Calu3 (cell line): Measurements from ENCODE around the gene CAMK1. TPM values are rescaled to one million over a fixed set of nuclear protein-coding genes. Genes with fewer than 3 reads are reported as not detected.

Experiments
- BruUV-seq: library from RNA; stranded (reverse); fragments of 400-500 nt; replicated peaks from 2 replicates; lab custom pipeline; 2021; lab: Mats Ljungman, UMichigan
- CTCF ChIA-PET: fragments of 300-600 bp; sonication (Branson Sonifier 250); formaldehyde crosslinking; loops from one replicate; lab custom pipeline; 2022; ENCODE audit warnings: antibody characterized with exemption; lab: Charles Lee
- DNase-seq: peaks from one replicate; pipeline ENCODE4 v3.0.0; 2022
- H3K27ac Mint-ChIP-seq: one replicate; pipeline ENCODE4 v1.8.0; 2022; ENCODE audit warnings: mixed read lengths; ENCODE audit not compliant: unreplicated experiment
- H3K27me3 Mint-ChIP-seq: one replicate; pipeline ENCODE4 v1.8.0; 2022; ENCODE audit warnings: mixed read lengths; ENCODE audit not compliant: unreplicated experiment
- H3K36me3 Mint-ChIP-seq: one replicate; pipeline ENCODE4 v1.8.0; 2022; ENCODE audit warnings: mild to moderate bottlenecking, moderate library complexity, mixed read lengths; ENCODE audit not compliant: insufficient read depth, unreplicated experiment
- H3K4me1 Mint-ChIP-seq: one replicate; pipeline ENCODE4 v1.8.0; 2022; ENCODE audit warnings: mild to moderate bottlenecking, low read depth, mixed read lengths; ENCODE audit not compliant: unreplicated experiment
- H3K4me3 Mint-ChIP-seq: one replicate; pipeline ENCODE4 v1.8.0; 2022; ENCODE audit warnings: mild to moderate bottlenecking, low read depth, moderate library complexity, mixed read lengths; ENCODE audit not compliant: unreplicated experiment
- H3K9me3 Mint-ChIP-seq: one replicate; pipeline ENCODE4 v1.8.0; 2022; ENCODE audit warnings: low read depth, mixed read lengths; ENCODE audit not compliant: unreplicated experiment
- intact Hi-C: fragments of 100-400 bp; cut with micrococcal nuclease; formaldehyde crosslinking; loops from one replicate; pipeline ENCODE4 v1.10.0; 2022; ENCODE audit not compliant: unreplicated experiment
- total RNA-seq: library from RNA; stranded (reverse); gene quantifications from 2 replicates; pipeline ENCODE4 v1.2.3, GENCODE V29; 2022
- TF ChIP-seq, protein P1 (sequence below): fragments of 200-600 bp; IDR thresholded peaks from one replicate; pipeline ENCODE4 v1.8.0; 2022; ENCODE audit warnings: antibody characterized with exemption; ENCODE audit not compliant: unreplicated experiment

CAMK1 gene
- total RNA-seq, 1 experiment from 2014 or later = 7.2 TPM

DNA sequence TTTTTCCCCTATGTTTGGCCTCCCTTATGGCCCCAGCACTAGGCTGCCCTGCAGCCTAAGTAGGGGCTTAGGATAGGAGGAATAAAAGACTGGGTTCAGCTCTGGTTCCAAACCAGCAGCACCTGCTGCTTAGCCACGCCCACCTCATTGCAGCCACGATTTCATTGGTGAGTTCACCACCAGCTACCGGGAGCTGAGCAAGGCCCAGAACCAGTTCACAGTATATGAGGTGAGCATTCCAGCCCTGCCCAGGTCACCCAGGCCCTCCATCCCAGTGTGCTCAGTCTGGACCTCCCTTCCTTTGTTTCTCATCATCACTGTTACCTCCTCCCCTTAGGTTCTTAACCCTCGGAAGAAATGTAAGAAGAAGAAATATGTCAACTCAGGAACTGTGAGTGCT, 54.6 kb downstream of the CAMK1 start:
- Mint-ChIP-seq H3K27ac (no peak overlapping the region), H3K4me3 (no peak overlapping the region), H3K9me3 (no peaks in the 10 kb centered on the region), H3K4me1 (peaks cover 15% of the 10 kb centered on the region), H3K36me3 (no peaks in the 10 kb centered on the region), H3K27me3 (peaks cover 60% of the 10 kb centered on the region)
- CTCF ChIA-PET = interaction anchor here (0.6 to 1.9 kb wide), 4 partner anchors 13 to 362 kb away, joined by 3 to 10 read pairs (median 6); no protein-coding TSS in a partner anchor
- peak; percentile 46 for DNase-seq
- intact Hi-C loops = loop anchor here (5.0 kb wide), 1 partner anchor 77 kb away; the partner anchor contains the start of genes ARPC4 and TADA3
- BruUV-seq = no TSS peak
- TF ChIP-seq, protein P1, sequence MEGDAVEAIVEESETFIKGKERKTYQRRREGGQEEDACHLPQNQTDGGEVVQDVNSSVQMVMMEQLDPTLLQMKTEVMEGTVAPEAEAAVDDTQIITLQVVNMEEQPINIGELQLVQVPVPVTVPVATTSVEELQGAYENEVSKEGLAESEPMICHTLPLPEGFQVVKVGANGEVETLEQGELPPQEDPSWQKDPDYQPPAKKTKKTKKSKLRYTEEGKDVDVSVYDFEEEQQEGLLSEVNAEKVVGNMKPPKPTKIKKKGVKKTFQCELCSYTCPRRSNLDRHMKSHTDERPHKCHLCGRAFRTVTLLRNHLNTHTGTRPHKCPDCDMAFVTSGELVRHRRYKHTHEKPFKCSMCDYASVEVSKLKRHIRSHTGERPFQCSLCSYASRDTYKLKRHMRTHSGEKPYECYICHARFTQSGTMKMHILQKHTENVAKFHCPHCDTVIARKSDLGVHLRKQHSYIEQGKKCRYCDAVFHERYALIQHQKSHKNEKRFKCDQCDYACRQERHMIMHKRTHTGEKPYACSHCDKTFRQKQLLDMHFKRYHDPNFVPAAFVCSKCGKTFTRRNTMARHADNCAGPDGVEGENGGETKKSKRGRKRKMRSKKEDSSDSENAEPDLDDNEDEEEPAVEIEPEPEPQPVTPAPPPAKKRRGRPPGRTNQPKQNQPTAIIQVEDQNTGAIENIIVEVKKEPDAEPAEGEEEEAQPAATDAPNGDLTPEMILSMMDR = no peak

DNA sequence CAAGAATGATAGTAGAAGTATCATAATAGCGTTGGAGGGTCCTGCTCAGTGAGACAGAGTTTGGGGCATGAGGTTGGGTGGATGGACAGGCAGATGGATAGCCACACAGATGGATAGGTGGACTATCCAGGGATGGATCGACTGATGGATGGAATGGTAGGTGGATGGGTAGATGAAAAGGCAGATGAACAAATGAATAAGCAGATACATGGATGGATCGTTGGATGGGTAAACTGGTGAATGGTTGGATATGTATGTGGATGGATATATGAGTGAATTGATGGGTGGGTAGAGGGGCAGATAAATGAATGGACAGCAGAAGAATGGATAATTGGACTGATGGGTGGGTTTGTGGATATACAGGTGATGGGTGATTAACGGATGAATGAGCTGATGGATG, 56.6 kb downstream of the CAMK1 start:
- intact Hi-C loops = no loop called here
- TF ChIP-seq, protein P1 = no peak

DNA sequence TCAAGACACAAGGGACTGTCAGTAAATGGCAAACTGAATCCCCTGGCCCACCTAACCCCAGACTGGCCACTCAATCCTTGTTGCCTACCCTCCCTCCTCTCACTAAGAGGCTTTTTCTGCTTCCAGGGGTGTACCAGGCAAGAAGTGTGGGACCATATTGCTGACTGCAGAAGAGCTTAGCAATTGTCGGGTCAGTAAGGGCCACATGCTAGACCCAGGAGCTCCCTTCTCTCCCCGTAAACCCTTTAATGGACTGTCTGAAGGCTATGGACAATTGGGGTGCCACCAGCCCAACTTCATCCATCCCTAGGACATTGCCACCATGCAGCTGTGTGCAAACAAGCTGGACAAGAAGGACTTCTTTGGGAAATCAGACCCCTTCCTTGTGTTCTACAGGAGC, 57.3 kb downstream of the CAMK1 start:
- no peak overlapping the region for H3K27ac Mint-ChIP-seq
- H3K36me3 Mint-ChIP-seq = no peaks in the 10 kb centered on the region
- DNase-seq = no peak
- H3K4me3 Mint-ChIP-seq = no peak overlapping the region
- H3K4me1 Mint-ChIP-seq = peaks cover 15% of the 10 kb centered on the region
- CTCF ChIA-PET = interaction anchor here (0.6 kb wide), 1 partner anchor 1739 kb away, joined by 3 read pairs; no protein-coding TSS in a partner anchor
- no TSS peak for BruUV-seq
- no peaks in the 10 kb centered on the region for H3K9me3 Mint-ChIP-seq
- intact Hi-C loops = no loop called here
- peaks cover 67% of the 10 kb centered on the region for H3K27me3 Mint-ChIP-seq
- TF ChIP-seq, protein P1 = no peak

More for the DNA sequence above, 56.6 kb downstream of the CAMK1 start:
- H3K9me3 Mint-ChIP-seq = no peaks in the 10 kb centered on the region
- DNase-seq = no peak
- H3K27me3 Mint-ChIP-seq = peaks cover 67% of the 10 kb centered on the region
- CTCF ChIA-PET = no interaction called here
- peaks cover 15% of the 10 kb centered on the region for H3K4me1 Mint-ChIP-seq
- no peak overlapping the region for H3K4me3 Mint-ChIP-seq
- no peaks in the 10 kb centered on the region for H3K36me3 Mint-ChIP-seq
- no TSS peak for BruUV-seq
- H3K27ac Mint-ChIP-seq = no peak overlapping the region

DNA sequence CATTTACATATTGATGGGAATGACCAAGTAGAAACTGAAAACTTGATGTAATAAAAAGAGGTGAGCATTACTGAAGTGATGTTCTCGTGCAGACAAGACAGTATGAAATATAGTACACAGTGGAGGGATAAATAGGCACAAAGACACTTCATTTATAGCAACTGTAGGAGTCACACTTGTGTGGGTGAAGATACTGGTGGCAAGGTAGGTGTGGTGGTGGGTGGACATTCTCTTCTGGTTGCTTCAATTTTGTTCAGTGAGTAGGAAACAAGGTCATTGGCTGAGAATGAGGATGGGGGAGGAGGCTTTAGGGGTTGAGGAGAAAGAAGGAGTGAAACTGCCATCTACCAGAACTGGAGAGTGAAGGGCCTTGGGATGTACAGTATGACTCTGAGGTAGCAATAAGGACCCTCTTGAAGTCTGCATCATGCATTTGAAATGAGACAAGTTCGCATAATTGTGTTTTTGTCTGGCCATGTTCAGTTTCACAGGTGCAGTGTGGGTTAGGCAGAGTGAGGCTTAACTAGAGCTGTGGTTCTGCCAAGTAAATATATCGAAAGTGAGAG, 59.5 kb downstream of the CAMK1 start:
- no peaks in the 10 kb centered on the region for H3K9me3 Mint-ChIP-seq
- intact Hi-C loops = no loop called here
- no peak overlapping the region for H3K4me3 Mint-ChIP-seq
- BruUV-seq = no TSS peak
- no peak for DNase-seq
- no peaks in the 10 kb centered on the region for H3K36me3 Mint-ChIP-seq
- H3K4me1 Mint-ChIP-seq = peaks cover 5% of the 10 kb centered on the region
- CTCF ChIA-PET = interaction anchor here (0.7 kb wide), 1 partner anchor 10 kb away, joined by 3 read pairs; no protein-coding TSS in a partner anchor
- H3K27me3 Mint-ChIP-seq = peaks cover 79% of the 10 kb centered on the region
- no peak overlapping the region for H3K27ac Mint-ChIP-seq
- TF ChIP-seq, protein P1 = no peak

Other genes starting within 250 kb of the CAMK1 start
- not detected in 2 replicates for gene LHFPL4, start 216.1 kb downstream of the CAMK1 start, total RNA-seq
- gene MTMR14, start 120.4 kb downstream of the CAMK1 start, total RNA-seq = 36.3 and 38.1 TPM in 2 replicates
- gene CPNE9, start 66.1 kb downstream of the CAMK1 start, total RNA-seq = not detected in 2 replicates
- gene BRPF1, start 38.2 kb downstream of the CAMK1 start, total RNA-seq = 19.8 and 20.4 TPM in 2 replicates
- gene OGG1, start 20.0 kb downstream of the CAMK1 start, total RNA-seq = 17.1 and 21.8 TPM in 2 replicates
- gene TADA3, start 22.5 kb upstream of the CAMK1 start, total RNA-seq = 45.8 and 48.5 TPM in 2 replicates
- gene ARPC4, start 23.1 kb upstream of the CAMK1 start, total RNA-seq = 133 and 141 TPM in 2 replicates
- 19.5 and 21.9 TPM in 2 replicates for gene TTLL3, start 40.3 kb upstream of the CAMK1 start, total RNA-seq
- gene RPUSD3, start 74.1 kb upstream of the CAMK1 start, total RNA-seq = 30.9 and 41.7 TPM in 2 replicates
- 0.71 and 1.3 TPM in 2 replicates for gene CIDEC, start 110.3 kb upstream of the CAMK1 start, total RNA-seq
- gene JAGN1, start 120.7 kb upstream of the CAMK1 start, total RNA-seq = 32.4 and 34.2 TPM in 2 replicates
- 25.5 and 30.6 TPM in 2 replicates for gene IL17RE, start 132.9 kb upstream of the CAMK1 start, total RNA-seq
- gene IL17RC, start 147.2 kb upstream of the CAMK1 start, total RNA-seq = 19.1 and 24.7 TPM in 2 replicates
- gene CRELD1, start 163.9 kb upstream of the CAMK1 start, total RNA-seq = 23.2 and 25.4 TPM in 2 replicates
- 1.2 and 1.6 TPM in 2 replicates for gene PRRT3, start 182.5 kb upstream of the CAMK1 start, total RNA-seq
- gene EMC3, start 216.9 kb upstream of the CAMK1 start, total RNA-seq = 59.2 and 64.2 TPM in 2 replicates